ENCODE measurements around the gene BCAS3.
"Not testable (repeated sequence)": the region's sequence is repeated elsewhere in the genome, so short reads cannot be mapped to it uniquely, and the experiment has no call there.

The BCAS3 gene

GRCh38 chr17:60748204-60748603 is 70.6 kb downstream of the BCAS3 start:
- no peak for DNase-seq

- DNase-seq = no peak
Observed at GRCh38 chr17:60749050-60749449, 71.4 kb downstream of the BCAS3 start.

GRCh38 chr17:60749708-60750107 is 72.1 kb downstream of the BCAS3 start:
- DNase-seq = no peak

GRCh38 chr17:60750640-60751039 is 73.0 kb downstream of the BCAS3 start:
- DNase-seq = no peak

- no peak for DNase-seq
Observed at GRCh38 chr17:60751884-60752283, 74.2 kb downstream of the BCAS3 start.

GRCh38 chr17:60752873-60753577 is 75.4 kb downstream of the BCAS3 start:
- no peak for DNase-seq

- DNase-seq = no peak
Observed at GRCh38 chr17:60754057-60754604, 76.5 kb downstream of the BCAS3 start.

GRCh38 chr17:60756798-60757197 is 79.1 kb downstream of the BCAS3 start:
- DNase-seq = not testable (repeated sequence)

- no peak for DNase-seq
Observed at GRCh38 chr17:60757437-60757836, 79.8 kb downstream of the BCAS3 start.

GRCh38 chr17:60759756-60760155 is 82.1 kb downstream of the BCAS3 start:
- no peak for DNase-seq

- not testable (repeated sequence) for DNase-seq
Observed at GRCh38 chr17:60761301-60761700, 83.7 kb downstream of the BCAS3 start.

- no peak for DNase-seq
Observed at GRCh38 chr17:60766778-60767190, 89.1 kb downstream of the BCAS3 start.

GRCh38 chr17:60767744-60768308 is 90.2 kb downstream of the BCAS3 start:
- DNase-seq = no peak

GRCh38 chr17:60769327-60769726 is 91.7 kb downstream of the BCAS3 start:
- DNase-seq = no peak

GRCh38 chr17:60770946-60771422 is 93.3 kb downstream of the BCAS3 start:
- DNase-seq = no peak

GRCh38 chr17:60771621-60772020 is 94.0 kb downstream of the BCAS3 start:
- DNase-seq = not testable (repeated sequence)

GRCh38 chr17:60773552-60773951 is 95.9 kb downstream of the BCAS3 start:
- DNase-seq = no peak

GRCh38 chr17:60781880-60782412 is 104.3 kb downstream of the BCAS3 start:
- DNase-seq = no peak

GRCh38 chr17:60782742-60783141 is 105.1 kb downstream of the BCAS3 start:
- DNase-seq = no peak

- no peak for DNase-seq
Observed at GRCh38 chr17:60790205-60790604, 112.6 kb downstream of the BCAS3 start.

GRCh38 chr17:60792250-60792898 is 114.7 kb downstream of the BCAS3 start:
- DNase-seq = no peak

- no peak for DNase-seq
Observed at GRCh38 chr17:60798576-60798975, 120.9 kb downstream of the BCAS3 start.

- DNase-seq = no peak
Observed at GRCh38 chr17:60802377-60802776, 124.7 kb downstream of the BCAS3 start.

GRCh38 chr17:60803059-60803458 is 125.4 kb downstream of the BCAS3 start:
- no peak for DNase-seq
